ENCODE measurements around the gene EIF5.

Gene EIF5

GRCh38 chr14:103372552-103373304, 38.7 kb downstream of the EIF5 start:
- DNase-seq: no peak

GRCh38 chr14:103374121-103374520, 40.1 kb downstream of the EIF5 start:
- DNase-seq: no peak

GRCh38 chr14:103377522-103378037, 43.5 kb downstream of the EIF5 start:
- DNase-seq: no peak

GRCh38 chr14:103378038-103378854, 44.2 kb downstream of the EIF5 start:
- DNase-seq: no peak

GRCh38 chr14:103380719-103381377, 46.8 kb downstream of the EIF5 start:
- DNase-seq: no peak

GRCh38 chr14:103382376-103382775, 48.3 kb downstream of the EIF5 start:
- no peak for DNase-seq

- peak in 1 of 2 experiments; percentile 60 for DNase-seq
Measured at GRCh38 chr14:103384450-103385151, 50.6 kb downstream of the EIF5 start.

GRCh38 chr14:103385152-103385928, 51.3 kb downstream of the EIF5 start, which contains the start of gene MARK3:
TSS of gene MARK3 (plus strand) at chr14:103385415. CDS start at chr14:103386030, 615 bp downstream.
- DNase-seq: peak; percentile 99

- DNase-seq: peak; percentile 33 to 55
Measured at GRCh38 chr14:103385929-103386712, 52.1 kb downstream of the EIF5 start.

- peak in 1 of 2 experiments; percentile 55 for DNase-seq
Measured at GRCh38 chr14:103386713-103387329, 52.8 kb downstream of the EIF5 start.

GRCh38 chr14:103388664-103389063, 54.6 kb downstream of the EIF5 start:
- no peak for DNase-seq

GRCh38 chr14:103390605-103391004, 56.6 kb downstream of the EIF5 start:
- DNase-seq: no peak

GRCh38 chr14:103391048-103391447, 57.0 kb downstream of the EIF5 start:
- DNase-seq: peak; percentile 53 to 85

- DNase-seq: no peak
Measured at GRCh38 chr14:103392106-103392505, 58.1 kb downstream of the EIF5 start.

GRCh38 chr14:103392572-103392971, 58.5 kb downstream of the EIF5 start:
- DNase-seq: no peak

GRCh38 chr14:103393070-103393469, 59.0 kb downstream of the EIF5 start:
- no peak for DNase-seq

GRCh38 chr14:103393676-103394626, 59.9 kb downstream of the EIF5 start:
- DNase-seq: peak in 1 of 2 experiments; percentile 42
